SKM-1 (cell line): Measurements from ENCODE around the gene CCDC141.
"Not testable (repeated sequence)": the region's sequence is repeated elsewhere in the genome, so short reads cannot be mapped to it uniquely, and the experiment has no call there.

ENCODE experiments used
- DNase-seq: peaks from one replicate; lab custom pipeline; 2025; ENCODE audit not compliant: unreplicated experiment; lab: John Stamatoyannopoulos, UW

CCDC141 gene

GRCh38 chr2:178982652-178983051 is 67.3 kb downstream of the CCDC141 start:
- not testable (repeated sequence) for DNase-seq

- DNase-seq = no peak
Observed at GRCh38 chr2:178980815-178981214, 69.1 kb downstream of the CCDC141 start.

GRCh38 chr2:178978667-178979066 is 71.3 kb downstream of the CCDC141 start:
- no peak for DNase-seq

GRCh38 chr2:178976351-178976750 is 73.6 kb downstream of the CCDC141 start:
- DNase-seq = no peak

DNA sequence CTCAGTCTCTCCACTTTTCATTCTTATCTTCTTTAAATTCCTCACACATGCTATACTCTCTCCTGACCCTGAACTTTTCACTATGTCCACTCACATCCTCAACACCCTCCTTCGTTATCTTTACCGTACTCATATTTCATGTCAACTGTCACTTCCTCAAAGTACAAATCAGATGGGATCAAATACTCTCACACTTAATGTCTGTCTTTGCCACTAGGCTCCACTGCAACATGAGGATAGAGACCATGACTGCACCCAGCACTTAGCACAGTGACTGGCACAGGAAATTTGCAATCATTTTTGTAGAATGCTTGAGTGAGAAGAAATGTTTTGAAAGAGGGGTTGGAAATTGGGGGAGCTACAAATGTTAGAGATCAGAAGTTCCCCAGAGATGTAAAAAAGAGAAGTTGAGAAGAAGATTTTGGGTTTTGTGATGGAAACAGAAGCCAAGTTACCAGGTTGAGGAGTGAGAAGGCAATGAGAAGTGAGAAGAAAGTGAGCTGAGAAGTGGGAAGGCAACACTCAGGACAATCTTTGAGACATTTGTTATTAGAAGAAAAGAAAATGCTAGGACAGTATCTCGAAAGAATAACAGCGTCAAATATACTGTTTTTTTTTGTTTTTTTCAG is 87.0 kb downstream of the CCDC141 start:
- DNase-seq = no peak

DNA sequence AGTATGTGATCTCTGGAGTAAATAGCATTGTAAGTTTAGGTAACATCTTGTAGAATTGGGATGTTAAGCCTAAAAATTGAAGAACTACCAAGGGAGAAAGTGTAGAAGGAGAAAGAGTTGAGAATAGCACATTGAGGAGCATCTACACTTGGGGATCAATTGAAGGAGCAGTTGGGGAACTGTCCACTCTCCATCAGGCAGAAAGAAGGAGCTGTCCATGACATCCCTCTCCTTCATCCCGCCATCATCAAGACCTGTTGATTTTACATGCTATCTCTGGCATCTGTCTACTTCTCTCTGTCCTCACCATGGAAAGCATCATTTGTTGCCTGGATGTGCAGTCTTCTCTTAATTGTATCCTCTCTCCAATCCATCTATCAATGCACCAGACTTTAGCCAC is 87.8 kb downstream of the CCDC141 start:
- no peak for DNase-seq

- DNase-seq = no peak
Observed at GRCh38 chr2:178954049-178954448, 95.9 kb downstream of the CCDC141 start.

- DNase-seq = no peak
Observed at GRCh38 chr2:178951266-178952006, 98.5 kb downstream of the CCDC141 start.

GRCh38 chr2:178949584-178949983 is 100.4 kb downstream of the CCDC141 start:
- no peak for DNase-seq

GRCh38 chr2:178949151-178949550 is 100.8 kb downstream of the CCDC141 start:
- DNase-seq = no peak

DNA sequence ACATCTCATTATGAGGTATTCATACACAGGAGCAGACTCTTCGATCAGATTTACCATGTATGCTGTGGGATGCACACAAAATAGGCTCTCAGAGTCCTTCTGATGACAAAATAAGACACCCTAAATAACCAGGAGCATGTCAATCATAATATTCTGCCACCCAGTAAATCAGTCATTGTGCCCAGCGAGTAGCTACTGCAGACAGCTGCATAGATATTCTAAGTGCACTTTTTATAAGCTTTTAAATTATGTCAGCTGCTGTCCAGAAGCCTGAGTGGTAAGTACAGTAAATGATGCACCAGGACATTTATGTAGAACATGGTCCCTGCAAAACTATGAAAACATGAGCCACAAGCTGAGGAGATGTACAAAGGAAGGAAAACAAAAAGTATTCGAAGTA is 102.9 kb downstream of the CCDC141 start:
- no peak for DNase-seq

- no peak for DNase-seq
Observed at GRCh38 chr2:178946494-178946893, 103.4 kb downstream of the CCDC141 start.

DNA sequence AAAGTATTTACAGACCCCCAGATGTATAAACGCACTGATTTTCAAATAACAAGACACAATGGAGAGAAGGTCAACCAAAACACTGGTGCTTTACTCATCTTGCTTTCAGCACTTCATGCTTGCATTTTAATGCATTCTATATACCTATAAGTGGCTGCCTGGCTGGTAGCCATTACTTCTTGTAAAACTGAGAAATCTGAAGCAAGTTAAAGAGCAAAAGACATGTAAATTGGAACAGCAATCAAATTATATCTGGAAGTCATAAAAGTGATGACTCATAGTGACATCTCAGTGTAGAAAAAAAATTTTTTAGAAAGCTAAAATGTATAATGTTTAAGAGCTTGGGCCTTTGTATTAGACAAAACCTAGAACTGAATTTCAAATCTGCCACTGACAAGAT is 106.2 kb downstream of the CCDC141 start:
- DNase-seq = no peak

- no peak for DNase-seq
Observed at GRCh38 chr2:178934571-178934970, 115.4 kb downstream of the CCDC141 start.

DNA sequence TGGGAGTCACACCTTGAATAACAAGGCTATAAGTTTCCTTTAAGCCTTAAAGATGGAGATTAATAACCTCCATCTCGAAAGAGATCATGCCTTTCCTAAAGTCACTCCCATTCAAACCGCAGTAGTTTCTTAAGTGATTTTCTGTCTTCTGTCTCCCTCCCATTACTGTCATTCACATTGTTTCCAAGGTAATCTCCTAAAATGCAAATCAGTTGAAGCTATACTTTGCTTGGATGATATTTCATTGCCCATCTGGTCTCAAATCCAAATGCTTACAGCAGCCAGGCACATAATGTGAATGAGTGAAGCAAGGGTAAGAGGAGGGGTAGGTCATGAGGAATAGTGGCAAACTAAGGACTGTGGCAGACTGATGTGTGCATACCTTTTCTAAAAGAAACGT is 116.4 kb downstream of the CCDC141 start:
- DNase-seq = no peak

DNA sequence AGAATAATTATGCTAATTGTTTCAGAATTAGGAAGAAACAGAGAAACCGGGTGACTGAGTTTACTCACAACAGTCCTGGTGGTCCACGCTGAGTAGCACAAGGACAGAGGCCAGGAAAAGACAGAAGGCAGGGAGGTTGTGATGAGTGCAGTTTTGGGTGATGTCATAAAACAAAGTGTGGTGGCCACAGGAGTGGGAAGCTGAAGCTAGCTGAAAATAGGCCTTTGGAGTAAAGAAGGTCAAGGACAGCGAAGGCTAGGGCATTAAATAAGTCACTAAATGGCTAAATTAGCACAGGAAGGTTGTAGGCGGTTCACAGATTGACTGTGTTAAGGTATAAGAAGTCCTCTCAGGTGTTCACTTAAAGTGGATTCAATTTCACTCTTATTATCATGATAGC is 121.9 kb downstream of the CCDC141 start:
- no peak for DNase-seq

GRCh38 chr2:178927173-178927572 is 122.8 kb downstream of the CCDC141 start:
- no peak for DNase-seq

- no peak for DNase-seq
Observed at GRCh38 chr2:178924817-178925216, 125.1 kb downstream of the CCDC141 start.

- DNase-seq = no peak
Observed at GRCh38 chr2:178923546-178923945, 126.4 kb downstream of the CCDC141 start.

DNA sequence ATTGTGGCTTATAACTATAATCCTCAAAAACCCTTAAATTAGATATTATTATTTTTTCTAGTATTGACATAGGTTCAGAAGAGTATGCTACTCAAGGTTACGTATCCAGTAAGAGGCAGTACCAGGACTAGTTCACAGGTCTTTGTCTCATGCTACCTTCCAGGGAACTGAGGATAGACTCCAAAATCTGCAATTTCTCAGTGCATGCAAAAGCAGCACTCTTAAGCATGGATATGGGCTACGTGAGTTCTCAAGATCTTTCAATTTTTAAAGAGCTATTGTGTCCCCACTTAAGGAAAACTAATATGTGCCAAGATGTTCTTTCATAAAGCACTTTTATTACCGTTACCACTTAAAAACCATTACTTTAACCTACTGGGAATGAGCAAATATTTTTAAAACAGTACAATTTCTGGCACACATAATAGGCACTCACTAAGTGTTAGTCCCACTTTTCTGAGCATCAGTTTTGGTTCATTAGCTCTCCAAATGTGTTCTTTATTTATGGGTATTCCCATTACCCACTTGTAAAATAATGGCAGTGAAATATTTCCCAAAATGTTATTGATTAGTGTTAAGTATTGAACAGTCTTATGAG is 128.9 kb downstream of the CCDC141 start:
- DNase-seq = no peak

DNA sequence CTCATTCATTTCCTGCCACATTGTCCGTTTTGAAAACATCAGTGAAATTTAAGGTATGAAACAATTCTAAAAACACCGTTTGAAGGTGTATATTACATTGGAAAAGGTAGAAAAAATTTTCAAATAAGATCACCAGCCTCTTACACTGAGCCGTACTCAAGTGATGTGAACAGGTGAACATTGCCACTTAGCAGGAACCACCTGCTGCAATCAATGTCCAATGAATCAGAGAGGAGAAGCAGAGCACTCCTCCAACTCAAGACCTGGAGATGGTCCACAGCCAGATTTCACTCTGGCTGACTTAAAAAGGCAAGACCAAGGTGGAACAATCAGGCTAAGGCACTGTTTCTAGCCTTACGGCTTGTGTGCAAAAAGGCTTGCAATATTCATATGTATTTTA is 132.4 kb downstream of the CCDC141 start:
- DNase-seq = no peak

GRCh38 chr2:178915423-178916173 is 134.3 kb downstream of the CCDC141 start:
- no peak for DNase-seq
